GM19438 (cell line): Measurements from ENCODE around the gene CARMIL1.

Source experiments
- ATAC-seq: cut with Tn5 transposase; IDR thresholded peaks from one replicate; pipeline ENCODE4 v1.9.1; 2021; ENCODE audit warnings: low read depth; ENCODE audit not compliant: unreplicated experiment

CARMIL1 gene

GRCh38 chr6:25462235-25462897 is 183.2 kb downstream of the CARMIL1 start:
- ATAC-seq, result no peak

GRCh38 chr6:25463441-25463840 is 184.3 kb downstream of the CARMIL1 start:
- ATAC-seq, result no peak

DNA sequence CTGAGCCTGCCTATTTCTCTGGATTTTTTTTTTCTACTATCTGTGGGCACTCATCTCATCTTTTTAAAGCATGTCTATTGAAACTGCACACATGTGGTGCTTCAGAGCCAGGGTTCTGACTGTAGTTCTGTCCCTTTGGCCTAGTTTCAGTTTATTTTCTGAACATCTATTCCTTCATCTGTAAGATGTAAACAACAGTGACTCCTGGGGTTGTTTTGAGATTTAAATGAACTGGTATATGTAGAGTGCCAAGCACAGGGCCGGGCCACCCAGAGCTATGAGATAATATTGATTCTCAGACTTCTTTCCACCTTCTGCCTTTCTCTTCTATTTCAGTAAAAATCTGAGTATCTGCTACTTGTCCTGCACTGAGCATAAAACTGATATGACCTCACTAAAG is 185.1 kb downstream of the CARMIL1 start:
- ATAC-seq, result no peak

GRCh38 chr6:25465941-25466340 is 186.8 kb downstream of the CARMIL1 start:
- no peak for ATAC-seq

- ATAC-seq, result no peak
These were observed 189.7 kb downstream of the CARMIL1 start for GRCh38 chr6:25468881-25469280.

DNA sequence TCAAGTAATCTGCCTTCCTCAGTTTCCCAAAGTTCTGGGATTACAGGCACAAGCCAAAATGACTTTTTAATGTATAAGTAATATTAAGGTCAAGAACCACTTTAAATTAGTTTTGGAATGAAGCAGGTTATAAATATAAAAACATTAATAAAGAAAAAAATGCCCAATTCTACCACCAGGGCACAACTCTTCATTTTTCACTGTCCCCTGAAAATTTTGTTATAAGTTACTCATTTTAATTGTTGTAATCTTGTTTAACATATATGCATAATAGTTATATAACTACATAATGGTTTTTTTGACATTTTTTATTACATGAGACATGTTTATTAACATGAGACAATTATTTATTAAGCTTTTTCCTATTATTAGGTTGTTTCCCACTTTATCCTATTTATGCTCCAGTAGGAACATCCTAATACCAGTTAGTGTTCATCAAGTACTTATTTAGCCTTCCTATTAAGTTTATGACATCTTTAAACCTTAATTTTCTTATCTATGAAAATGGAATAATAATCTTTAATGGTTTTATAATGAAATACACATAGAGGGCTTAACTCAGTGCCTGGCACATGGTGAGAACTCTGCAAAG is 190.7 kb downstream of the CARMIL1 start:
- ATAC-seq, result no peak

DNA sequence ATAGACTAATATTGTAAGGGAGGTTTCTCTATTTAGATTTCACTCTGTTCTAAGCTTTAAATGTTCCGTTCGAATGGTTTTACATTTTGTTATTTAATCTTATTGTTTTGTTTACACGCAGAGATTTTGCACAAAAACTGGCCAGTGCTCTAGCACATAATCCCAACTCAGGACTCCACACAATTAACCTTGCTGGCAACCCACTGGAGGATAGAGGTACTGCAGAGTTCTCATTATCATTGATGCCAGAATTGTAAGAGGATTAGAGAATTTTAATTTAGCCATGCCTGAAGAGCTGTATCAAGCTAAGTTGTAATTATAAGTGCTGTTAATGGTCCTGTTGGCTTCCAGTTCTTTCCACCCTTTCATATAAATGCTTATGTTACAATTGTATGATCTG is 193.1 kb downstream of the CARMIL1 start:
- ATAC-seq, result no peak

- ATAC-seq, result no peak
These were observed 193.7 kb downstream of the CARMIL1 start for GRCh38 chr6:25472906-25473305.

- no peak for ATAC-seq
These were observed 194.3 kb downstream of the CARMIL1 start for GRCh38 chr6:25473447-25473846.

- no peak for ATAC-seq
These were observed 197.0 kb downstream of the CARMIL1 start for GRCh38 chr6:25476126-25476525.

DNA sequence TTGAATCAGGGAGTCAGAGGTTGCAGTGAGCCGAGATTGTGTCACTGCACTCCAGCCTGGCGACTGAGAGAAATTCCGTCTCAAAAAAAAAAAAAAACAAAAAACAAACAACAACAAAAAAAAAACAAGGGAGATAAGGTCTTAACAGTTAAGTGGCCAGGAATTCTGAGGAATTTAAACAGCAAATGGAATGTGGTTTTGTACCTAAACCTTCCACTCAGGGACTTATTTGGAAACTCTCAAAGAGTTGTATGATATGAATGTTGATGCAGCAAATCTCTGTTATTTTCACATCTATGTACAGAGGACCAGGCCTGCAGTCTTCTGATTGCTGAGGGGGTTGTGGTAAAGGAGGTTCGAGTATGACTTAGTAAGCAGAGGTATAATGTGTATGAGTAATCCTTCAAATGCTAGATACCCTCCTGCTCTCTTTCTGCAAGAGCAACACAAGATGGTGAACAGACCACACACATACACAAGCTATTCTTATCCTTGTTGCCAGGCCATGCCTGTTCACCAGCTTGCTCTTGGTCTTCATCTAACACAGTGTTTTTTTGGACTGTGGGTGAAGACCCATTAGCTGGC is 197.9 kb downstream of the CARMIL1 start:
- no peak for ATAC-seq

DNA sequence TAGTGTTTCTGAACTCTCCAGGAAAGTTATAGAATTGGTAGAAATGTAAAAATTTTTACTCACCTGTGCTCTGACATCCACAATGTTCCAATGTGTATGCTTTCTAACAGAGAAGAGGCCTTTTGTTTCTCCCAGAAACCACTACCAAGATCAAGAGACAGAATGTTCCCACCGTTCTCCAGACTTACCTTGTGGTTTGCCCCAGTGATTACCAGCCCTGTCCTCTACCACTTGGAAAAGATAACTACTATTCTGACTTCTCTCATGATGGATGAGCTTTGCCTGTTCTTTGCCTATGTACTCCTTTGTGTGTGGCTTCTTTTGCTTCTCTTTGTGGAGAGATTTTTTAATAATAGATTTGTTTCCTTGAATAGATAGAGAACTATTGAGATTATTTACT is 199.8 kb downstream of the CARMIL1 start:
- ATAC-seq, result no peak

- no peak for ATAC-seq
These were observed 202.1 kb downstream of the CARMIL1 start for GRCh38 chr6:25481267-25481666.

DNA sequence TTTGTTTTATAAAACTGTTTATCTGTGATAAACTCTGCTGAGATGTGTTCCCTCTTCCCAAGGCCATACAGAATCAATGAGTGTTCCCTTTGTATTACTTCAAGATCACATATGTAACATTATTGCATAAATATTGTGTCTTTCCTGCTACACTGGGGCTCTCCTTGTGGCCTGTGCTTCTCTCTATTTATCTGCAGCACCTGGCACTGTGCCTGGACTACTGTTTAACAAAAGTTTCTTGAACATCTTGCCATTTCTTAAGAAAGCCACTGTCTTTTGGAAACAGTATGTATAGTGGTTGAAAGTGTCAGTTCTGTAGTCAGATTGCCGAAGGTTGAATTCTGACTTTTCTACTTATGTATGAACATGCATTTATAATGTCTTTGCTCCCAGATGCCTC is 203.8 kb downstream of the CARMIL1 start:
- ATAC-seq, result no peak

DNA sequence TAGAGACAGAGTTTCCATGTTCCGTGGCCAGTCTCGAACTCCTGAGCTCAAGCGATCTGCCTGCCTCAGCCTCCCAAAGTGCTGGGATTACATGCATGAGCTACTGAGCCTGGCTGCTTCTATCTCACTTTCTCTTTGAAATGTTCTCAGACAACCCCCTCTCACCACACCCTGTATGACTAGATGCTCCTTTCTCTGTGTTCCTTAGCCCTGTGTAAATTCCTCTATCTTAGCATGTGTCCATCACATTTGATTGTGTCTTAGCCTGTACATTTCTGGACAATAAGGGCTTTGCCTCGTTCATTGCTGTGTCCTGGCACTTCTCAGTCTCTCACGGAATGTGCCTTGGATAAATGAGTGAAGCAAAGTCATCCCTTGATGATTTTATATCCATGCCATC is 204.8 kb downstream of the CARMIL1 start:
- ATAC-seq, result no peak

DNA sequence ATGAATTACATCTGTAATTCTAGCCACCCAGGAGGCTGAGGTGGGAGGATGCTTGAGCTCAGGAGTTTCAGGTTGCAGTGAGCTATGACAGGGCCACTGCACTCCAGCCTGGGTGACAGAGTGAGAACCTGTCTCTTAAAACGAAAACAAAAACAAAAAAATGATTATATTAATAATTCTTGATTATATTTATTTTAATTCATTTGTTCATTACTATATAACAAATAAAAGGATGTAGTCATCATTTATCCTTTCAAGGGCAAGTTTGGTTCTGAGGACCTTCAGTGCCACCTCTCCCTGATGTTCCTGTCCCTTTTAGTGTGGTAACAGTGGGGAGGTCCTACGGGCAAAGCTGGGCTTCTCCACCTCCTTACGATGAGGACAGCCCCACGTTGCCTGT is 205.7 kb downstream of the CARMIL1 start:
- ATAC-seq, result no peak

DNA sequence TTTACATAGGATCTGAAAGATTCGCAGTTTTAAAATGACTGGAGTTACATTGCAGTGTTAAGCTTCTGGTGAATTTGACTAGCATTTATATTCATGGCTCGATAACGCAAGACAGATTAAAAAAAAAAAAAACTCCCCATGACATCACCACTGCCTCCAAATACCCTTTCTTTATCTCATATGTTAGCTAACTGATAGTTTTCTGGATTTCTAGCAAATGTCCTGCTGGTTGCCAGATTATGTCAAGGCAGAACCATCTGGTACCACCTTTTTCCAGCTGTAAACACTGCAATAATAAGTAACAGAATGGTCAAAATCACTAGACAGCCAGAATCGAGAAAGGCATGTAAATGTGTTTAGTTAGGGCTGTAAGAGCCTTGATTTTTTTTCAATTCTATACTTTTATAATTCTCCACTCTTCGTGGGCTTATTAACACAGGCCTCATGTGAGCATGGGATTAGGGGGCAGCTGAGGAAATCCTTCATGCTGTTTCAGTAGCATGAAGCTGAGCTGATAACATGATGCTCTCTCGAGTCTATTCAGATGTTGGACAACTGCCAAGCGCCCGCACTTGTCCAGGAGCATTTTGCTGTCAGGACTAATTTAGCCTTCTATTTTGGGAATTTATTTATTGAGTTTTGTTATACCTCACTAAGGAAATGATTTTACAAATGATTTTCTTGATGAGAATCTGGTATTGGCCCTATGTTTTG is 206.8 kb downstream of the CARMIL1 start:
- no peak for ATAC-seq

- ATAC-seq, result no peak
These were observed 207.4 kb downstream of the CARMIL1 start for GRCh38 chr6:25486550-25486949.

GRCh38 chr6:25487012-25487411 is 207.8 kb downstream of the CARMIL1 start:
- no peak for ATAC-seq

DNA sequence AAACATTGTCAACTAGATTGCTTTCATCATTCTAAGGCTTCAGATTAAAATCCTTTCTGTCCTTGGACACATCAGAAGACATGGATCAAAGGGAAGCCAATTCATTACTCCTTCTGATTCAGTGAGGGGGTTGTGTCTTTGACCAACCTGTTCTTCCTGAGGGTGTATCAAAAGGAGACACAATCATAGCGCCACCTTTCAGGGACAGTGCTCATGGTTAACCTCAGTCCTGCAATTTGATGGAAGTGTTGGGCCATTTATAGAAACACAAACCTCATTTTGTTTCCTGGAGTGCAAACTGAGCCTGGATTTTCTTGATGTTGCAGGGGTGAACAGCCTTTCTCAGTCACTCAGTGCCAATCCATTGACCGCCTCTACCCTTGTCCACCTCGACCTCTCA is 209.0 kb downstream of the CARMIL1 start:
- ATAC-seq, result no peak

- no peak for ATAC-seq
These were observed 210.2 kb downstream of the CARMIL1 start for GRCh38 chr6:25489399-25489798.
